Measurements from ENCODE around the gene PCK2. TPM values are rescaled to one million over a fixed set of nuclear protein-coding genes. Genes with fewer than 3 reads are reported as not detected.

PCK2 gene
- total and polyA plus RNA-seq, 2 of the 8 experiments (the other 6 are each of a cell fraction or from before 2014, with no cell fraction given) = 81.9 to 115 TPM

DNA sequence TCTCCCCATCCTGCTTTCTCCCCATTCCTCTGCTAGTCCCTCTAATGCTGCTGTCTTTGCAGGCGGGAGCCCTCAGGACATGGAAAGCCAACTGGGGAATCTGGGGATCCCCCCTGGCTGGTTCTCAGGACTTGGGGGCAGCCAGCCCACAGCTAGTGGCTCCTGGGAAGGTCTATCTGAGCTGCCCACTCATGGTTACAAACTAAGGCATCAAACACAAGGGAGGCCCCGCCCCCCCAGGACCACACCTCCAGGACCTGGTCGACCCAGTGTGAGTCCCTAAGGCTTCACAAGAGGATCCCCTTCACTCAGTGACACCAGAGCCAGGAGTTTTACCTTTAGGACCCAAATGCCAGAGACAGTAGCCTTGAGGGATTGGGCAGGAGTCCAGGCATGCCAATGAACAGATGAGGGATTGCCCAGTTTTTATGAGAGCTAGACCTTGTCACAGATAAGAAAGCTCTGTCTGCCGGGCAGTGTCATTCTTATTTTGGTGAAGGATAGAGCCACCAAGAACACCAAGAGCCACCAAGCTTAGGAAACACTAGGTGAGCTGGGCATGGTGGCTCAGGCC, 30.8 kb upstream of the PCK2 start:
- Histone ChIP-seq H3K23ac (ENCODE audit: insufficient read length) (no peak overlapping the region), H2BK12ac (ENCODE audit: low read depth, low read length) (no peak overlapping the region), H3K27ac (ENCODE audit: low read depth, low read length) (no peak overlapping the region), H3K9me3 (ENCODE audit: insufficient read depth in 2 of 2, low read depth in 1 of 2, low read length in 1 of 2) (no peaks in the 10 kb centered on the region), H3K4me3 (ENCODE audit: extremely low read depth in 1 of 4, insufficient read depth in 2 of 4, low read depth in 3 of 4, low read length in 4 of 4) (no peak overlapping the region), H4K91ac (replicated peaks; ENCODE audit: insufficient read length, low read length) (no peak overlapping the region), H2AFZ (ENCODE audit: low read length) (no peak overlapping the region), H3K23me2 (ENCODE audit: low read depth, low read length) (no peaks in the 10 kb centered on the region), H3K18ac (ENCODE audit: extremely low read depth, low read length) (no peak overlapping the region), H3K79me1 (ENCODE audit: low read depth, low read length) (no peaks in the 10 kb centered on the region), H4K8ac (ENCODE audit: extremely low read depth, insufficient read depth, low read length) (no peak overlapping the region; the same call in 1 of the 2 replicates), H3K27me3 (replicated peaks in 1 of 4; ENCODE audit: control insufficient read depth in 3 of 4, extremely low read depth in 1 of 4, insufficient read depth in 3 of 4, low read length in 3 of 4) (no peaks in the 10 kb centered on the region), H4K5ac (ENCODE audit: insufficient read length, low read depth, low read length) (no peak overlapping the region), H3K56ac (replicated peaks; ENCODE audit: insufficient read length, low read depth, low read length) (no peak overlapping the region), H3K36me3 (ENCODE audit: control insufficient read depth in 2 of 4, insufficient read depth in 4 of 4, low read length in 3 of 4) (no peaks in the 10 kb centered on the region), H4K20me1 (replicated peaks in 1 of 2; ENCODE audit: control insufficient read depth in 1 of 2, insufficient read depth in 2 of 2, low read length in 2 of 2) (no peaks in the 10 kb centered on the region), H2BK120ac (replicated peaks; ENCODE audit: low read depth, low read length) (no peak overlapping the region), H2BK20ac (ENCODE audit: low read length) (no peak overlapping the region), H2BK5ac (ENCODE audit: low read depth, low read length) (no peak overlapping the region), H3K4me1 (replicated peaks in 1 of 4; ENCODE audit: control insufficient read depth in 3 of 4, insufficient read depth in 4 of 4, low read length in 3 of 4) (0 out of 7 replicates have a peak, but pooled peaks cover 0 to 2% (median 0%) of the 10 kb centered on the region in 4 experiments), H2AK5ac (ENCODE audit: low read depth, low read length) (no peak overlapping the region), H3K9ac (replicated peaks in 1 of 4; ENCODE audit: extremely low read depth in 1 of 4, low read depth in 3 of 4, low read length in 3 of 4) (no peak overlapping the region), H3K79me2 (ENCODE audit: control insufficient read depth in 1 of 2, insufficient read depth in 2 of 2, low read length in 2 of 2) (no peaks in the 10 kb centered on the region), H2BK15ac (ENCODE audit: low read length) (no peak overlapping the region), H3K4ac (replicated peaks; ENCODE audit: insufficient read length, low read depth, low read length) (no peak overlapping the region), H3K14ac (ENCODE audit: insufficient read length) (no peak overlapping the region), H3K4me2 (ENCODE audit: insufficient read depth in 1 of 2, low read depth in 2 of 2, low read length in 2 of 2) (no peak overlapping the region)
- no peak for DNase-seq (ENCODE audit: low read depth in 1 of 2, low spot score in 2 of 2)
- 83% methylated on average over 4 of the region's 4 CpGs; no CpG with 5 or more reads in 1 of the 2 experiments for WGBS, 2 experiments (ENCODE audit: extremely low coverage in 1 of 2, insufficient coverage in 1 of 2, insufficient read length in 1 of 2, insufficient replicate concordance in 2 of 2, low coverage in 1 of 2, low lambda C conversion rate in 2 of 2, missing lambda C conversion rate in 1 of 2)
- POLR2A ChIA-PET (ENCODE audit: partially characterized antibody) = interaction anchor here (2.0 to 27.2 kb wide), 3 partner anchors 11 to 36 kb away, joined by 5 to 626 read pairs (median 36); partner anchors contain the start of genes CARMIL3 and PCK2
- CTCF ChIA-PET (ENCODE audit: partially characterized antibody) = interaction anchor here (0.7 to 23.8 kb wide), 5 partner anchors 11 to 45 kb away, joined by 3 to 316 read pairs (median 7); partner anchors contain the start of genes CARMIL3 and PCK2
- FAIRE-seq = no peak

Measured in H1 (cell line).